IMR-90 (cell line): ENCODE results near the gene VWA8. TPM values are rescaled to one million over a fixed set of nuclear protein-coding genes. Genes with fewer than 3 reads are reported as not detected.

Experiments used
- ATAC-seq: fragments of 200-7000 bp; cut with Tn5 transposase; 2 replicates; pipeline ENCODE4 v1.9.1; 2020; ENCODE audit warnings: low read depth, mild to moderate bottlenecking, moderate library complexity
- BruUV-seq: library from RNA; stranded (reverse); fragments of 400-500 nt; replicated peaks from 2 replicates; lab custom pipeline; 2021; lab: Mats Ljungman, UMichigan
- CTCF ChIA-PET: fragments of 300-600 bp; formaldehyde crosslinking; extraction: SDS; loops from one replicate; lab custom pipeline; 2021; ENCODE audit warnings: antibody characterized with exemption; lab: Yijun Ruan, JAX
- POLR2A ChIA-PET: fragments of 300-600 bp; sonication (Branson Sonifier 250); formaldehyde crosslinking; loops from one replicate; lab custom pipeline; 2022; ENCODE audit warnings: antibody characterized with exemption; ENCODE audit not compliant: unreplicated experiment; lab: Charles Lee
- DNase-seq: peaks from one replicate; pipeline ENCODE4 v3.0.0; 2013
- H2AFZ ChIP-seq: replicated peaks from 2 replicates; pipeline ENCODE3; 2013; ENCODE audit warnings: low read length, mild to moderate bottlenecking; ENCODE audit not compliant: poor library complexity
- H2AK5ac ChIP-seq: 2 replicates; pipeline ENCODE4 v1.6.1; 2013; ENCODE audit warnings: low read depth, low read length, inconsistent platforms
- H2AK9ac ChIP-seq: replicated peaks from 2 replicates; pipeline ENCODE3; 2013; ENCODE audit warnings: mild to moderate bottlenecking, low read depth, low read length, moderate library complexity; ENCODE audit not compliant: poor library complexity
- H2BK120ac ChIP-seq: 2 replicates; pipeline ENCODE4 v1.6.1; 2013; ENCODE audit warnings: low read depth, low read length, inconsistent platforms
- H2BK15ac ChIP-seq: 3 replicates; pipeline ENCODE4 v1.6.1; 2013; ENCODE audit warnings: low read depth, low read length, inconsistent platforms
- H2BK20ac ChIP-seq: 2 replicates; pipeline ENCODE4 v1.6.1; 2013; ENCODE audit warnings: low read depth, mild to moderate bottlenecking, inconsistent platforms, low read length, moderate library complexity
- H2BK5ac ChIP-seq: 2 replicates; pipeline ENCODE4 v1.6.1; 2013; ENCODE audit warnings: mild to moderate bottlenecking, low read depth, low read length, inconsistent platforms; ENCODE audit not compliant: poor library complexity, severe bottlenecking
- H3K14ac ChIP-seq: replicated peaks from 2 replicates; pipeline ENCODE4 v1.6.1; 2013; ENCODE audit warnings: low read depth, low read length, inconsistent platforms
- H3K18ac ChIP-seq: 2 replicates; pipeline ENCODE4 v1.6.1; 2013; ENCODE audit warnings: low read depth, low read length, control low read depth
- H3K23ac ChIP-seq: 2 replicates; pipeline ENCODE4 v1.6.1; 2013; ENCODE audit warnings: low read depth, low read length, inconsistent platforms
- H3K27ac ChIP-seq: 2 replicates; pipeline ENCODE4 v1.5.1; 2013; ENCODE audit warnings: mild to moderate bottlenecking, control low read depth, low read length; ENCODE audit not compliant: insufficient read depth
- H3K27me3 ChIP-seq: 2 replicates; pipeline ENCODE4 v1.6.1; 2013; ENCODE audit warnings: low read length; ENCODE audit not compliant: control insufficient read depth, insufficient read depth
- H3K36me3 ChIP-seq: 2 replicates; pipeline ENCODE4 v1.6.1; 2013; ENCODE audit warnings: low read length, mixed read lengths; ENCODE audit not compliant: control insufficient read depth, insufficient read depth
- H3K4ac ChIP-seq: 2 replicates; pipeline ENCODE4 v1.6.1; 2013; ENCODE audit warnings: low read depth, low read length, inconsistent platforms
- H3K4me1 ChIP-seq: 2 replicates; pipeline ENCODE4 v1.6.1; 2013; ENCODE audit warnings: low read length, mixed read lengths; ENCODE audit not compliant: control insufficient read depth, insufficient read depth
- H3K4me2 ChIP-seq: 2 replicates; pipeline ENCODE4 v1.6.1; 2013; ENCODE audit warnings: low read depth, mild to moderate bottlenecking, control low read depth, low read length, moderate library complexity
- H3K4me3 ChIP-seq: 2 replicates; pipeline ENCODE4 v1.5.1; 2013; ENCODE audit warnings: low read depth, mild to moderate bottlenecking, control low read depth, low read length, moderate library complexity; ENCODE audit not compliant: insufficient read depth
- H3K56ac ChIP-seq: 2 replicates; pipeline ENCODE4 v1.6.1; 2013; ENCODE audit warnings: low read length, inconsistent platforms; ENCODE audit not compliant: insufficient read depth; ENCODE audit errors: extremely low read depth
- H3K79me1 ChIP-seq, 2 experiments: 2 replicates each; pipeline ENCODE4 v1.6.1; 2013; ENCODE audit warnings: low read length in 2 of 2, inconsistent platforms in 1 of 2, low read depth in 1 of 2
- H3K9ac ChIP-seq: 2 replicates; pipeline ENCODE4 v1.6.1; 2013; ENCODE audit warnings: low read depth, low read length, control low read depth
- H3K9me1 ChIP-seq: 2 replicates; pipeline ENCODE4 v1.6.1; 2013; ENCODE audit warnings: low read length, inconsistent platforms; ENCODE audit not compliant: insufficient read depth
- H3K9me3 ChIP-seq: 2 replicates; pipeline ENCODE4 v1.6.1; 2013; ENCODE audit warnings: low read length; ENCODE audit not compliant: control insufficient read depth, insufficient read depth
- H4K20me1 ChIP-seq: 2 replicates; pipeline ENCODE4 v1.6.1; 2013; ENCODE audit warnings: low read length, inconsistent platforms; ENCODE audit not compliant: insufficient read depth
- H4K5ac ChIP-seq: 2 replicates; pipeline ENCODE4 v1.6.1; 2013; ENCODE audit warnings: mild to moderate bottlenecking, low read depth, low read length, control low read depth
- H4K8ac ChIP-seq, 2 experiments: 2 replicates each; pipeline ENCODE4 v1.6.1; 2013; ENCODE audit warnings: low read depth in 2 of 2, low read length in 2 of 2, control low read depth in 1 of 2, inconsistent platforms in 1 of 2
- H4K91ac ChIP-seq: 2 replicates; pipeline ENCODE4 v1.6.1; 2013; ENCODE audit warnings: low read depth, low read length, inconsistent platforms; ENCODE audit not compliant: insufficient read depth
- CEBPB ChIP-seq: IDR thresholded peaks from 2 replicates; pipeline ENCODE4 v1.6.1; 2012; ENCODE audit warnings: low read depth, low read length, improper control_type of control experiment
- FOS ChIP-seq: fragments of 150-350 bp; IDR thresholded peaks from 2 replicates; pipeline ENCODE4 v1.6.1; 2016; ENCODE audit warnings: low read depth, low read length
- MXI1 ChIP-seq: IDR thresholded peaks from 2 replicates; pipeline ENCODE4 v1.6.1; 2012; ENCODE audit warnings: low read depth, mild to moderate bottlenecking, low read length, moderate library complexity, borderline replicate concordance
- WGBS, 2 experiments: methylation state at CpG; one replicate each; pipeline versions ENCODE4 v1.1.5 to v1.1.7; 2013; ENCODE audit warnings: missing lambda C conversion rate in 2 of 2; ENCODE audit not compliant: insufficient read length in 1 of 2; ENCODE audit errors: extremely low coverage in 2 of 2; 5-methylcytosine and 5-hydroxymethylcytosine counted together
- dilution Hi-C: fragments of 300-500 bp; cut with HindIII; formaldehyde crosslinking; loops from one replicate; pipeline ENCODE4 v1.14.3; 2018; ENCODE audit warnings: low sequenced_read_pairs; ENCODE audit not compliant: unreplicated experiment
- in situ Hi-C: fragments of 300-500 bp; cut with MboI; formaldehyde crosslinking; loops from 3 replicates; pipeline ENCODE4 v1.14.3; 2019; ENCODE audit warnings: low sequenced_read_pairs, inconsistent platforms, mixed read lengths
- intact Hi-C: fragments of 100-400 bp; cut with micrococcal nuclease; formaldehyde crosslinking; loops from 2 replicates; pipeline ENCODE4 v1.10.0; 2022
- polyA plus RNA-seq, 3 experiments: library from polyadenylated mRNA; depleted of rRNA; stranded (reverse); fragments of >200 nt; gene quantifications; 2 replicates each; pipeline ENCODE4 v1.2.3, GENCODE V29; 2012; ENCODE audit warnings: low replicate concordance in 1 of 3
- total RNA-seq: library from RNA; depleted of rRNA; stranded (reverse); fragments of >200 nt; gene quantifications from 2 replicates; pipeline ENCODE4 v1.2.3, GENCODE V29; 2012
- TF ChIP-seq, protein P1 (sequence below): fragments of 150-350 bp; IDR thresholded peaks from 2 replicates; pipeline ENCODE4 v1.6.1; 2017; ENCODE audit warnings: mild to moderate bottlenecking, antibody characterized with exemption, low read length, low read depth

VWA8 gene
- total and polyA plus RNA-seq, 2 of the 4 experiments (the other 2 are of a cell fraction), result 5.9 to 18.3 TPM

DNA sequence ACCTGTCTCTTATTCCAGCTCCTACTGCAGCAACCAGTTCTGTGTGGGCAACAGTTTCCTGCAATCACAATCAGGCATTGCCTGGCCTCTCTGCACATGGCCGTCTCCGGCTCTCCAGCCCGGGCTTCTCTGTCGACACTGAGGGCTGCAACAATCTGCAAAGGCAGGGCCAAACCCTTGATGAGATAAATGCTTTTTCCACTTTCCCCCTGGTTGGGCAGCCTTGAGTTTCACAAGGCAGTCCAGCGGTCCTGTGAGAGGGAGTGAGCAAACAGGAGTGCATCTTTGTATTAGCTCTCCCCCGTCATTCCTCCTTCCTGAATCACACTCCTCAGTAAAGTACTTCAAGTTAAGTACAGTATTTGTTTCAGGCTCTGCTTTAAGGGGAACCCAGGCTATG, 40.7 kb upstream of the VWA8 start:
- BruUV-seq, result no TSS peak
- Histone ChIP-seq H3K4me2 (peak overlapping the region; percentile 39), H3K4me3 (no peak overlapping the region), H3K36me3 (no peaks in the 10 kb centered on the region), H3K14ac (no peak overlapping the region), H3K79me1 (no peaks in the 10 kb centered on the region), H3K27me3 (no peaks in the 10 kb centered on the region), H2AK5ac (no peak overlapping the region), H4K20me1 (no peaks in the 10 kb centered on the region), H2BK15ac (0 out of 3 replicates have a peak overlapping the region, but pooled peaks have one; percentile 18), H3K4me1 (0 out of 2 replicates have a peak, but pooled peaks cover 4% of the 10 kb centered on the region), H3K18ac (0 out of 2 replicates have a peak overlapping the region, but pooled peaks have one; percentile 2), H4K91ac (no peak overlapping the region), H2AK9ac (peak overlapping the region; percentile 2), H3K9ac (0 out of 2 replicates have a peak overlapping the region, but pooled peaks have one; percentile 0), H3K9me3 (no peaks in the 10 kb centered on the region), H2AFZ (peak overlapping the region; percentile 86), H3K27ac (peak overlapping the region; percentile 34), H2BK120ac (peak overlapping the region; percentile 48), H2BK5ac (peak overlapping the region; percentile 36), H3K9me1 (no peaks in the 10 kb centered on the region; the same call in 1 of the 2 replicates), H3K23ac (0 out of 2 replicates have a peak overlapping the region, but pooled peaks have one; percentile 10), H3K56ac (no peak overlapping the region), H2BK20ac (no peak overlapping the region), H4K5ac (no peak overlapping the region), H3K4ac (no peak overlapping the region; the same call in 1 of the 2 replicates), H4K8ac (peak overlapping the region in 1 of 2 experiments; percentile 63; a peak in 2 of 4 replicates)
- intact Hi-C loops (loop anchor here (1.0 to 2.0 kb wide), 2 partner anchors 39 to 40 kb away; partner anchors contain the start of gene VWA8), dilution Hi-C loops (no loop called here), in situ Hi-C loops (no loop called here)
- POLR2A ChIA-PET, result interaction anchor here (0.5 kb wide), 1 partner anchor 544 kb away, joined by 3 read pairs; the partner anchor contains the start of gene RGCC
- 20% methylated on average over 2 of the region's 6 CpGs; no CpG with 5 or more reads in 1 of the 2 experiments for WGBS, 2 experiments
- CTCF ChIA-PET, result no interaction called here
- peak; percentile 74 for TF ChIP-seq CEBPB
- TF ChIP-seq FOS, result peak; percentile 47
- TF ChIP-seq, protein P1, sequence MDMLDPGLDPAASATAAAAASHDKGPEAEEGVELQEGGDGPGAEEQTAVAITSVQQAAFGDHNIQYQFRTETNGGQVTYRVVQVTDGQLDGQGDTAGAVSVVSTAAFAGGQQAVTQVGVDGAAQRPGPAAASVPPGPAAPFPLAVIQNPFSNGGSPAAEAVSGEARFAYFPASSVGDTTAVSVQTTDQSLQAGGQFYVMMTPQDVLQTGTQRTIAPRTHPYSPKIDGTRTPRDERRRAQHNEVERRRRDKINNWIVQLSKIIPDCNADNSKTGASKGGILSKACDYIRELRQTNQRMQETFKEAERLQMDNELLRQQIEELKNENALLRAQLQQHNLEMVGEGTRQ, result no peak
- TF ChIP-seq MXI1, result peak; percentile 58; the same call in 1 of the 2 replicates
- ATAC-seq (peak; percentile 99), DNase-seq (peak; percentile 93)
